HG03060 (cell line): ENCODE data around the gene BZW1.
"Not testable (repeated sequence)": the region's sequence is repeated elsewhere in the genome, so short reads cannot be mapped to it uniquely, and the experiment has no call there.

Experiments
- ATAC-seq: cut with Tn5 transposase; IDR thresholded peaks from one replicate; pipeline ENCODE4 v1.9.1; 2021; ENCODE audit warnings: low read depth, moderate number of reproducible peaks; ENCODE audit not compliant: unreplicated experiment

BZW1 gene

GRCh38 chr2:200790185-200790584 is 21.5 kb upstream of the BZW1 start:
- no peak for ATAC-seq

- no peak for ATAC-seq
Observed at GRCh38 chr2:200791905-200792304, 19.8 kb upstream of the BZW1 start.

DNA sequence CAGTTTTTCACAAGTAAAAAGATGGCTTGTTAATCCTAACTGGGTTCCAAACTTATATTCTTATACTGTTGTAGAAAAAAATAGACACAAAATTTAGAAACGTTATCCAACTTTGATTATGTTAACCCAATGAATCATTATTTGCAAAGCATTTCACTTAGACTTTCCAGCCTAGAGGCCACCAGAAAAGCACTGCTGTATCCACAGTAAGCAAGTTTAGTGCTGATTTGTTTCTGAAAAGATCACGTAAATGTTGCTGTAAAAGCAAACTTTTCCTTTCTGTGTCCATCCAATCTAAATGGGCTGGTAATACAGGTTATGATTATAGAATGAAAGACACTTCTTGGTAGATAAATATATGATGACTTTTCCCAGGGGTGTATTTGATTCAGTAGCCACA is 17.6 kb upstream of the BZW1 start:
- no peak for ATAC-seq

GRCh38 chr2:200795028-200795440 is 16.7 kb upstream of the BZW1 start:
- ATAC-seq, result no peak

DNA sequence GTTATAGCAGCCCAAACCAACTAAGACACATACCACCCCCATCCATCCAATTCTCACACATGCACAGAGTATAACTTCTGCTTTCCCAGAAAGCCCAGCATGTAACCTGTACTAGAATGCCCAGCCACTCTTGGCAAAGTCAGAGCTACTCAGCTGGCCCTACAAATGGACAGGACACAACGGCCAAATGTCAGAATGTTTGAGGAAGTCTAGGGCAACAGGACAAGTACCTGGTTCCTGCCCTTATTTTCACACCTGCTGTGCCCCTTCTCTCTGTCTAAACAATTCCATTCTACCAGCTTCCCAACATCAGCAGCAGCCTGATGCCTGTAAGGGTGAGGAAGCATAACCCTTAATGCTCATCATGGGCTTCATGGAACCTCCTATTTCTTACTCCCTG is 15.1 kb upstream of the BZW1 start:
- no peak for ATAC-seq

GRCh38 chr2:200797242-200797770 is 14.4 kb upstream of the BZW1 start:
- ATAC-seq, result no peak

- ATAC-seq, result no peak
Observed at GRCh38 chr2:200798514-200798913, 13.2 kb upstream of the BZW1 start.

- no peak for ATAC-seq
Observed at GRCh38 chr2:200800458-200800857, 11.3 kb upstream of the BZW1 start.

- ATAC-seq, result not testable (repeated sequence)
Observed at GRCh38 chr2:200801431-200801830, 10.3 kb upstream of the BZW1 start.

GRCh38 chr2:200809506-200810251 is 2.0 kb upstream of the BZW1 start:
- no peak for ATAC-seq

DNA sequence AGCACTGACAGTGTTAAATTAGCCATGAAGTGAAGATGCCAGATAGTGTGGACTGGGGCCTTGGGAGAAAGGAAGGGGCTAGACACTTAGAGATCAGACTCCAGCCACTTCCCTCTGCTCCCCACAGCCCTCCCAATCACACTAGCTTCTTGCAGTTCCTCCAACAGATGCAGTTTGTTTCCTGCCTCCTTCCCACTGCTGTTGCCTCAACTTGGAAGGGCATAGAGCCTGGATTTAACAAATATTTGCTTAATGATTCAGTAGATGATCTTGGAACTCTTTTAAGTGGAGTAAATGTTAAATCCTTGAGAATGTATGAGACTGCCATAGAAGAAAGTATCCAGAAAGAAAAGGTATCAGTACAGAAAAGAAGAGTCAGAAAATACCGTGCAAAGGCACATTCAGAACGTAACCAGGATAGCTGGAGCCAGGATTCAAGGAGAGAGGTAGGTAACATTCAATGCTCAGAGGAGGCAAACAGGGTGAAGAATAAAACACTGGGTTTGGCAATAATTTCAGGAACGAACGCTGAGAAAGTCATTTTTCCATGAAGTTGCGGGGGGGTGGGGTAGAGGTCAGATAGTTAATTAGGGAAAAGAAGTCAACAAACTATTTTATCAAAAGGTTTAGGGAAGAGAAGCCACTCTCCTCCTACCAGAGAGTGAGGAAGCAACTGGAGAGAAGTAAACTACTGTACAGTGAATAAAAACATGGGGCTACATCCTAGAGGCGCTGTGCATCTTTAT is 1.3 kb upstream of the BZW1 start:
- ATAC-seq, result no peak

DNA sequence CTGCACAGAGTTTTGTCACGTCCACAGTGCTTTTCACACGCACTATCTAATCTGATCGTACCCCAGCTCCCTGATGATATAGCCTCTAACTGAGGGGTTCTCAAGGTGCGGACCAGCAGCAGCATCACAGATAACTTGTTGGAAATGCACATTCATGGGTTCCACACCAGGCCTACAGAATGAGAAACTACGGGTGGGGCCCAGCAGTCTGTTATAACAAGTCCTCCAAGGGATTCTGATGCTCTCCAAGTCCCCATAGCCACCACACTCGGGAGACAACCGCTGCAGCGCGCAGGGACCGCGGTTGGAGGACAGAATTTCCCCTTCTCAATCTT is 745 bp upstream of the BZW1 start:
- ATAC-seq, result no peak

GRCh38 chr2:200812122-200813022 is 662 bp downstream of the BZW1 start:
- ATAC-seq, result peak; percentile 18

DNA sequence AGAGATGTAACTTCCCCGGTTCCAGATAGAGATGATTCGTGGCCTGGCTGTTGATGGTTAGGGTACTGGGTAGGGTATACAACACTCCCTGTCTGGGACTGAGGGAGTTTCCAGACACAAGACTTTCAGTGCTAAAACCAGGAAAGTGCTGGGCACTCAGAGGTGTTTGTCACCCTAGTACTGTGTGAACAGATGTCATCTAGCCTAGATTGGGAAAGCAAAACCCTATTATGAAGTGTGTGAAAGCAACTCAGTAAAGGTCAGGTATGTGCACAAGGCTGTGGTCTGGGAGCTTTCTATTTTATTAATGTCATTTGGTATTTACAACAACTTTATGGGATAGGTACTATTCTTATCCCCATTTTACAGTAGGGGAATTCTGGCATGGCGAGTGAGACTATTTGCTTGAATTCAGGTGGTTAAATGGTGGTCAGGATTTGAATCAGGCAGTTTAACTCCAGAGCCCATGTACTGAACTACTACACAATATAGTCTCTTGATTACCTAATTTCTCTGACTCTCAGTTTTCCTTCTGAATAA is 2.6 kb downstream of the BZW1 start:
- ATAC-seq, result no peak

DNA sequence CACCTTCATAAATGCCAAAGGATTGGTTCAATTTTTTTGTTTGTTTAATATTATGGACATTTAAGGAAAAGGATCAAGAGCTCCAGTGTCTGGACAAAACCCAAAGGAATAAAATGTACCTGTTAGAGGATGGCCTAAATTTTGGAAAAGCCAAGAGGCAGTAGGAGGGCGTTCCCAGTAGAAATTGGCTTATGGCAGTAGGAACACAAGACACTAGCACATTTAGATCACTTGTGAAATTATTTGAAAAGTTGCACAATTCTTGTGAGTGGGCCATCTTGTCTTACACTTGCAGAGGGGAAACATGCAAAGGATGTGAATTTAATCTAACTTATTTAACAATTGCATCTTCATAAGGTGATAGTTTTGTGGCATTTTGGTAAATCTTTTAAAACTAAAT is 3.2 kb downstream of the BZW1 start:
- no peak for ATAC-seq

- not testable (repeated sequence) for ATAC-seq
Observed at GRCh38 chr2:200818732-200819131, 7.0 kb downstream of the BZW1 start.

- ATAC-seq, result no peak
Observed at GRCh38 chr2:200820573-200821234, 9.0 kb downstream of the BZW1 start.

DNA sequence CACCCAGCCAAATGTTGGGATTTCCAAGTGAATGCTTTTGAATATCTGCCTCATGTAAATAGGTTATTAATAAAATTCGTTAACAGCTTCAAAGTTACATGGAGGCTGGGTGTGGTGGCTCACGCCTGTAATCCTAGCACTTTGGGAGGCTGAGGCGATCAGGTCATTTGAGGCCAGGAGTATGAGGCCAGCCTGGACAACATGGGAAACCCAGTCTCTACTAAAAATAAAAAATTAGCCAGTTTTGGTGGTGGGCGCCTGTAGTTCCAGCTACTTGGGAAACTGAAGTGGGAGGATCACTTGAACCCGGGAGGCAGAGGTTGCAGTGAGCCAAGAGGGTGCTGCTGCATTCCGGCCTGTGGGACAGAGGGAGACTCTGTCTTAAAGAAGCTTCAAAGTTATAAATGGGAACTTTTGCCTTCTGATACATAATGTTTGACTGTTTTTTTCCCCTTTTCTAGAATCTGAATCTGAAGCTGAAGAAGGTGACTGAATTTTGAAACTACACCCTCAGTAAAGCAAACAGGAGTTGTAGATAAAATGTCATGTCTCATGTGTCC is 10.1 kb downstream of the BZW1 start:
- no peak for ATAC-seq

GRCh38 chr2:200828104-200828503 is 16.4 kb downstream of the BZW1 start:
- ATAC-seq, result no peak
